ENCODE measurements around the gene ITPRID1.

The ITPRID1 gene

GRCh38 chr7:31695859-31696614 lies 182.1 kb downstream of the ITPRID1 start:
- DNase-seq (ENCODE audit: low read depth), result no peak

- no peak for DNase-seq (ENCODE audit: low read depth)
Measured at GRCh38 chr7:31699050-31699449, 185.2 kb downstream of the ITPRID1 start.

- DNase-seq (ENCODE audit: low read depth), result no peak
Measured at GRCh38 chr7:31702354-31702753, 188.5 kb downstream of the ITPRID1 start.

GRCh38 chr7:31705377-31705776 lies 191.5 kb downstream of the ITPRID1 start:
- DNase-seq (ENCODE audit: low read depth), result no peak

- DNase-seq (ENCODE audit: low read depth), result no peak
Measured at GRCh38 chr7:31707089-31707488, 193.2 kb downstream of the ITPRID1 start.
